ENCODE data around the gene GRM2.

The GRM2 gene

DNA sequence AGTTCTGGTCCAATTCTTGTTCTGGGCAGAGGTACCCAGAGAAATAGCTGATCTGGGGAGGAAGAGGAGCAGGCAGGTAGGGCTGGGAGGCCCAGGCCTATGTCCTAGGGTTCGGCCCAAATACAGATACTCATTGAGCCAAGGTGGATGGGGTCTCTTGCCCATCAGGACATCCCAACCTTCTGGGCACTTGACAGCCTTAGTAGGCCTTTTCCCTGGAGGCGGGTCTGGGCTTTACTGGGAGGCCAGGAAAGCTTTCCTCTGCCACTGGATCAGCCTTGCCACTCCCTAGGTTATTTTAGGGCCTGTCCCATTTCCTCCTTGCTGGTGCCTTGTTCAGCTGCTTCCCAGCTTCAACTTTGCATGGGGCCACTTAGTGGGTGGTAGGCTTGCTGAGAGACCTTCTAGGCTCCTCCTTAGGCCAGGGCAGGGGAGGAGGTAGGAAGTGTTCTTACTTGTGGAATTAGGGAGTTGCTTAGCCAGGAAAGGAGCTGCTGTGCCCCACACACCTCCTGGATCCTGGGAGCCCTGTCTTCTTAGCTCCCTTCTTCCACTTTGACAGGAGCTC, 26.1 kb upstream of the GRM2 start:
- DNase-seq: no peak

DNA sequence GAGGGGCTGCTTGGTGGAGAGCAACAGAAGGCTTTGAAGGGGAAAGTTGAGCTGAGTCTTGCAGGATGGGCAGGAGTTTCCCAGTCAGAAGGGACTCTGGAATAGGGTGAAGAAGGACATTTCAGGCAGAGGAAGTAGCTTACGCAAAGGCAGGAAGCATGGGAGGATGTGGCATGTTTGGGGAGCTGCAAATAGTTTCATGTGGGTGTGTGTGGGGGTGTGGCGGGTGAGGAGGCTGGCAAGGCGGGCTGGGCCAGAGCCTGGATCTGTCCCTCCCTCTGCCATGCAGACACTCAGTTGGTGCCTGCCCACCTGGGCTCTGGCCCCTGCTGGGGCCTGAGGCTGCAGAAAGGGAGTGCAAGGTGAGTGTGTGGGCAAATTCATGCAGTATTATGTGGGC, 25.4 kb upstream of the GRM2 start:
- peak in 5 of 6 experiments; percentile 11 to 62 (median 39) for DNase-seq

- peak; percentile 40 to 81 (median 67) for DNase-seq
Observed at GRCh38 chr3:51682079-51682478, 24.8 kb upstream of the GRM2 start.

DNA sequence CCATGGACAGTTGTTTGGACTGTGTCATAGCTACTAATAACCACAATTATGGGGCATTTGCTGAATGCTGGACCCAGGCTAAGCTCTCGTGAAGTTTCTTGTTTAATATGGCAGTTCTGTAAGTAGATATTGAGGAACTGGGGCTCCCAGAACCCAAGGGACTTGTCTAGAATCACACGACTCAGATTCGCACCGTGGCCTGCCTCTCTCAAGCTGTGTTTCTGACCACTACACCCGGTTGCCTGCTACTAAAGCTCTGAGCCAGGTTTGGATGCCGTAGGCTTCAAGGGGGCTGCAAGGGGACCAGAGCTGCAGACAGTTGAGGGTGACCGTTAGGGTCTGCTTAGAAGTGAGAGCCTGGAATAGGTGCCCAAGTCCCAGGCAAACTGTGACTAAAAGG, 24.3 kb upstream of the GRM2 start:
- DNase-seq: no peak

DNA sequence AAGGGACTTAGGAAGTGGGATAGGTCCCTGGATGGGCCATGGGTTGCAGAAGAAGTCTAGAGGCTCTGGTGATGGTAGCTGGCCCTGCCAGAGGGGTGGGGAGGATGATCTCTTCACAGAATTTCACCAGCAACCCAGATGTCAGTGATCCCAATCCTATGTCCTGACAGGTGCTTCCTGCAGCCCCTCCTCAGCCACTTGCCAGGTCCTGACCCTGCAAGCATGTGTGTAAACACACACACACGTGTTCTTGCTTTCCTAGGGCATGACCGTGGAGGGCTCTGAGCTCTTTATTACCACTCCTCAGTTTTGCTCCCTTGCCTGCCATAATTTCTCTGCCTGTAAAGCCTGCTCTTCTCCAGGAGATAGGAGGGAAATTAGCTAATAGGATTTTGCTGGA, 23.3 kb upstream of the GRM2 start:
- no peak for DNase-seq

DNA sequence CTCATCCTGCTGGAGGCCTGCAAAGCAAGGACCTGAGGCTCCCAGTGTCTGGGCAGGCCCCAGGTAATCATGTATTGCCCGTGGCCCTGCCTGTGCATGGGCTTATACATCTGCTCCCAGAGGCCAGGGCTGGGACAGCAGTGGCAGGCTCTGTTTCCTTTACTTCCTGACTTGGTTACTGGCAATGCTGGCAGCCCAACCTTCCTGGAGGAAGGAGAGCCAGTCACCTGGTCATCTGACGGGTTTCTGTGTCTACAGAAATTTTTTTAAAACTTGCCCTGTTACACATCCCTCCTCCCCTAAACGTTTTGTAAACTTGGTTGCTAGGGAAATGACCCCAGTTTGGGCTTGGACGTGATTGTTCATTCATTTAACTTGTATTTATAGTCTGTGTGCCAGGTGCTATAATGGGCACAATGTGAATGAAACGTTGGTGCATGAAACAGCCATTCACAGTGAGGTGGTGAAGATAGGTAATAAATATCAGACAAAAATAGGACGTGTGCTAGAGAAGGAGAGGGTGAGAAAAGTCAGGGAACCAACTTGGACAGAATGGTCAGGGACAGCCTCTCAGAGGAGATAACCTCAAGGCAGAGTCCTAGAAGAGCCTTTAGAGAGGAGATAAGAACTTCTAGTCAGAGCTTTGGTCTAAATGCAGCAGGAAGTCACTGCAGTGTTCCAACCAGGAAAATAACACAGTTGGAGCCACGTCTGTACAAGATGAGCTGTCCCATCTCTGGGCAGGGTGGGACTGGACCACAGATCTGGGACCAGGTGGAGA, 21.7 kb upstream of the GRM2 start:
- no peak for DNase-seq

GRCh38 chr3:51686056-51686455, 20.8 kb upstream of the GRM2 start:
- DNase-seq: no peak

DNA sequence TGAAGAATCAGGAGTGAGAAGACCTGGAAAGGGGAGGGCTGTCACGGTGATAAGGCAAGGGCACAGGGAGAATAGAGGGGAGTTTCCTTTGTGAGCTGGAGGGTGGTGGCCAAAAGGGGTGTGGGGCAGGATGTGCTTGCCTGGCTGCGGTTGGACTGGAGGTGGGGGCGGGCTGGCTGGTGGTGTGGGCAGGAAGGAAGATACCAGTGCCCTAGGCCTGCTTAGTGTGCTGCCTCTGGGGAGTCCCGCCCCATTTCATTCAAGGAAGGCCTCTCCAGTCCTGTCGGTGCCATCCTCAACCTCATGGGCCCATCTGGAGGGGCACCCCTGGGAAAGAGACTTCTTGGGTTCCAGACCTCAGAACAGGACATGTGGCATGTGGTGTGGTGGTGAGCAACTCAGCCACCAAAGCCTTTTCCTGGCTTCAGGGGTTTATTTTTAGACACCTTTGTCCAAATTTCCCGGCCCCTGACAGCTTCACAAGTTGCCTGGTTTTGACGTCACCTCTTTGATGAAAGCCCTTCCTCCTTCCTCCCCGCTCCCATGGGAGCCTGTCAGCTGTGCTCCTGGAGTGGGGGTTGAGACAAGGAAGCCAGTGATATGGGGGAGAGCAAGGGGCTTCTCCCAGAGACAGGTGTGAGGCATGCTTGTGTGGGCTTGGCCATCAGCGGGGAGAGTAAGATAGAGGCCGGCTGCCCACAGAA, 20.2 kb upstream of the GRM2 start:
- peak; percentile 52 to 84 (median 73) for DNase-seq

- no peak for DNase-seq
Observed at GRCh38 chr3:51687431-51688205, 19.2 kb upstream of the GRM2 start.

DNA sequence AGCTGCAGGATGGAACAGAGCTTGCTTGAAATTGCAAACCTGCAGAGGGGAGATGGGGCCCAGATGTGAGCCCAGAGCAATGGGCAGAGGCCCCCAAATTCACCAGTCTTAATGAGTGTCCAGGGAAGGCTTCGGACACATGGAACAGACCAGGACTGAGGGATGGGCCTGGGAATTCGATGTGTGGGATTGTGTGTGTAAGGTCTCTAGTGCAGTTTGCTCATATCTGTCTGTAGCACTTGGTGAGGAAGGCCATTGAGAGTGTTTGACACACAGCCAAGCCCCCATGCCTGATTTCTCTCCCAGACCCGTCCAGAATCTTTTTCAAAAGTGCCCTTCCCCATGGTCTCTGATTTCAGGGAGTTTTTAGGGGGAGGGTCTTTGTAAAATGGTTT, 18.7 kb upstream of the GRM2 start:
- DNase-seq: no peak

GRCh38 chr3:51691021-51691420, 15.8 kb upstream of the GRM2 start:
- DNase-seq: no peak

- no peak for DNase-seq
Observed at GRCh38 chr3:51691949-51692348, 14.9 kb upstream of the GRM2 start.

DNA sequence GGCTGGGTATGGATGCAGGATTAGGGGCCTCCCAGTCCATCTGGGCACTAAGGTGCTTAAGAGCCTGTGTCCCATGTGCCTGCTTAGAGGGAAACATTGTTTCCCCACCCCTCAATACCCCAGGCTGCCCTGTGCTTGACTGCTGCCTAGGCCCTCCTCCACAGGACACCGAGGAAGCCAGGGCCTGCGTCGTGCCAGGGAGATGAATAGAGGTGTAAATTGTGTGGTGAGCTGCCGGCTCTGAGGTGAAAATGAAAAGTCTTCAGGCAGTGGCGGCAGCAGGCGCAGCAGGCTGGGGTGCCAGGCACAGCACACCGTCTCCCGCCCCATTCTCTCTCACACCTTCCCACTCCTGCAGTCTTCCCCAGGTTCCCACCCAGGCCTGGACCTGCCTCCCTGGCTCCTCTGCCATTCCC, 13.9 kb upstream of the GRM2 start:
- DNase-seq: no peak

DNA sequence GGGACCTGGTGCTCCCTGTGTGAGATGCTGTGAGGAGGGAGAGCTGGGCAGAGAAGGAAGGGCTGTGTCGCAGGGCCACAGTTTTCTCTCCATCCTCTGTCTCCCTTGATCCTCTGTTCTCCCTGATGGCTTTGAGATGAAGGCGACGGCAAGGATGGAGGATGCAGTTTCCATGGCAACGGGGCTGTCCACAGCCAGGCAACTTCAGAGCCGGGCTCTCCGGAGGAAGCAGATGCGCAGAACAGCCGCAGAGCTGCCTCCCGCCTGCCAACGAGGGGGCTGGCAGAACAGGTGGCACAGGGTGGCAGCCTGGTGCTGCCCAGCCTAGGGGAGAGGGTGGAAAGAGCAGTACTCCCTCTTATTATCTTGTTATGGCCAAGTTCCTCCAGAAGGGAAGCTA, 9.9 kb upstream of the GRM2 start:
- DNase-seq: no peak

- DNase-seq: no peak
Observed at GRCh38 chr3:51698209-51698608, 8.7 kb upstream of the GRM2 start.

DNA sequence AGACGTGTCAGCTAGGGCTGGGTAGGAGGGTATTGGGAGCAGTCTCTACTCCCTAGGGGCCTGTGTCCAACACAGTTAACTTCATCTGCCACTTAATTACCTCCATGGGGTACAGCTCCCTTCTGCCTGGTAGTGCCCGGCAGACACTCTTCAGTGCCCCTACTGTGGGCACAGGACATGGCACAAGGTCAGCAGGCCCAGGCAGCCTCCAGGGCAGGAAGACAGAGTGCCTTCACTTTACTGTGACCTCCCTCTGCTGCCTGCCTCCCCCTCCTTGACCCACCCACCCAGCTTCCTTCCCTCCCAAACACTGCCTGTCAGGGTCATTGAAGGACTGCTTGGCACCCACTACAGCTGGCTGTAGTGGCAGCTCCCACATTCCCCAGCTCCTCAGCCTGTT, 6.5 kb upstream of the GRM2 start:
- DNase-seq: no peak

GRCh38 chr3:51702156-51702555, 4.7 kb upstream of the GRM2 start:
- DNase-seq: no peak

DNA sequence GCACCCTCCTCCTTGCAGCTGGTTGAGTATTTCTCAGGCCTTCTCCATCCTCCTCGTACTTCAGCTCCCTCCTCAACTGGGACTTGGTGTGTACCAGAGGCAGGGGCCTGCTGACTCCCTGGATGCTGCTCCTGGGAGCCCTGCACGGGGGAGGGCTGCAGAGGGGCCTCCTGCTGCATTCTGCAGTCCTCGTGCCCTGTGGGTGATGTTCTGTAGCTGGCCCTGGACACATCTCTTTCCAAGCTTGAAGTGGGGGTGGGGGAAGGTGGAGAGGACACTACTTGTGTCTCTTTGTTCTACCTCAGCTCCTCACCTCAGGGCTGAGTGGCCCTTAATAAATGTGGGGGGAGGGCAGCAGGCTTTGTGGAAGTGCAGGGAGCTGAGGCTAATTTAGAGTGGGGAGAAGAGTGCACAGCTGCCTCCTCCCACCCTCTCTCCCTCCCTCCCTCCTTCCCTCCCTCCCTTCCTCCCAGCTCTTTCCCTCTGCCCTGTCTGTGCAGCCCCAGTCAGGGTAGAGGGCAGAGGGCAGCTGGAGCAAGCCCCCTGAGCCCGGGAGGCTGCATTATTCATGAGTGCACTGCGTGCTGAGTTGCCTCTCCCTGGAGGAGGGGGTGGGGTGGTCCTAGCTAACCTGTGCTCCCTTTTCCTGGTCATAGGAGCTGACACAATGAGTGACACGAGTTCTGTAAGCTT, 3.7 kb upstream of the GRM2 start:
- DNase-seq: no peak

DNA sequence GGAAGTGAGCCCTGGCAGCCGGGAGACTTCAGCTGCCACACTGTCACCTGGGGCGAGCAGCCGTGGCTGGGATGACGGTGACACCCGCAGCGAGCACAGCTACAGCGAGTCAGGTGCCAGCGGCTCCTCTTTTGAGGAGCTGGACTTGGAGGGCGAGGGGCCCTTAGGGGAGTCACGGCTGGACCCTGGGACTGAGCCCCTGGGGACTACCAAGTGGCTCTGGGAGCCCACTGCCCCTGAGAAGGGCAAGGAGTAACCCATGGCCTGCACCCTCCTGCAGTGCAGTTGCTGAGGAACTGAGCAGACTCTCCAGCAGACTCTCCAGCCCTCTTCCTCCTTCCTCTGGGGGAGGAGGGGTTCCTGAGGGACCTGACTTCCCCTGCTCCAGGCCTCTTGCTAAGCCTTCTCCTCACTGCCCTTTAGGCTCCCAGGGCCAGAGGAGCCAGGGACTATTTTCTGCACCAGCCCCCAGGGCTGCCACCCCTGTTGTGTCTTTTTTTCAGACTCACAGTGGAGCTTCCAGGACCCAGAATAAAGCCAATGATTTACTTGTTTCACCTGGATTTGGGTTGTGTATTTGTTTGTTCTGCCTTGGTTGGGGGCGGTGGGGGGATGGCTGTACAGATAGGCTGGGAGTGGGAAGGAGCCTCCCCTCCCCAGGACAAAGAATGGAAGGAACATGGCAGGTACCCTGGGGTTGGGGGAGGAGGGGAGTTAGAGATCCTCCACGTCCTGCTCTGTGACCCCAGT, 2.9 kb upstream of the GRM2 start:
- DNase-seq: no peak

DNA sequence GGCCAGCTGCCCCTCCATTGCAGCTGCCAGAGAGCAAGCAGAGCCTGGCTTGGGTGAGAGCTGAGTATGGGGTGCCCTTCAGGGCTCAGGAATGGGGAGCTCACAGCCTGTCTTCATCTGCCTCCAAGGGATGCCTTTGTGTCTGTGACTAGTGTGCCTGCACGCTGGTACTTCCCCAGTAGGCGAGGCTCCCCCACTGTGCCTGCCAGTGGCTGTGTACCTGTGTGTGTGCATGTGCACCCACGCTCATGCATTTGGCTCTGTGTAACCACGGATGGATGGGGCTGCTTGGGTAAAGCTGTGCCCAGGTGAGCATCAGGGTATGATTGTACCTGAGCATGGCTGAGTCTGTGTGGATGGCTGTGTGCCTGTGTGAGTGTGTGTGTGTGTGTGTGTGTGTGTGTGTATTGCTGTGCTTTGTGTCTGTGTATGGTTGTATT, 2.3 kb upstream of the GRM2 start:
- no peak for DNase-seq

DNA sequence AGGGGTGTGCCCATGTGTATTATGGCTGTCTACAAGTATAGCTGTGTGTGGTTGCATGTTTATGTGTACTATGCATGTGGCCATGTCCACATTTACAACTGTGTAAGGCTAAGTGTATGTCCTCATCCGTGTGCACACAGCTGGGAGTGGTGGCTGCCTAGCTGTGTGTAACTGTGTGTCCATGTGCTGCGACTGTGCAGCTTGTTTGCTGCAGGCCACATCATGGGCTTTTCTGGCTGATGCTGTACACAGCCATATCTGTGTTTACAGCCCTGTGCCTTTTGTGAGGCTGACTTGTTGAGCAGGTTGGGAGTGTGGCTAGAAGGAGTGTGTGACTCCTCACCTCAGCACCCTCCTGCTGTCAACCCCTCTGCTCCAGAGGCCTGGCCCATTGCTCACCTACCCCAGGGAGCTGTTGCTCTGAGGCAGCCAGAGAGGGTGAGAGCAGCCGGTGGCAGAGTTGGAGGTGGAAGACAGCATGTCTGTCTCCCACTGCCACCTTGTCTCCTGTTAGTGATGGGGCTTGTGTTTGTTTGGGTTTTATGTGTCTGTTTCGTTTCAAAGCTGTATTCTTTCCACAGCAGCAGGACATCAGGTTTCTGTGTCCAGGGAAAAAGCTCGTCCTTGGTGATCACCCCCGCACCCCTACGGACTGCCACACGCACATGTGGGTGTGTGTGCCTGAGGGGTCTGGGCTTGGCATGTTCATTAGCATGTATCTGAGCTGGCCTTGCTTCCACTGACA, 1.4 kb upstream of the GRM2 start:
- no peak for DNase-seq

Measured in stimulated activated naive CD4-positive, alpha-beta T cell (primary cell).